HG03354 (cell line): Measurements from ENCODE around the gene XRCC4.
"Not testable (repeated sequence)": the region's sequence is repeated elsewhere in the genome, so short reads cannot be mapped to it uniquely, and the experiment has no call there.

ENCODE experiments used
- ATAC-seq: cut with Tn5 transposase; IDR thresholded peaks from one replicate; pipeline ENCODE4 v1.9.1; 2021; ENCODE audit warnings: mild to moderate bottlenecking; ENCODE audit not compliant: unreplicated experiment, poor library complexity, severe bottlenecking

XRCC4 gene

GRCh38 chr5:83076742-83077661, at the start of gene XRCC4, which contains the start of gene TMEM167A:
XRCC4 (plus strand) TSS chr5:83077547; CDS start chr5:83104920, 27,373 bp downstream.
TMEM167A (minus strand) TSS chr5:83077394; CDS start chr5:83077323, 71 bp downstream.
- ATAC-seq: peak; percentile 98

DNA sequence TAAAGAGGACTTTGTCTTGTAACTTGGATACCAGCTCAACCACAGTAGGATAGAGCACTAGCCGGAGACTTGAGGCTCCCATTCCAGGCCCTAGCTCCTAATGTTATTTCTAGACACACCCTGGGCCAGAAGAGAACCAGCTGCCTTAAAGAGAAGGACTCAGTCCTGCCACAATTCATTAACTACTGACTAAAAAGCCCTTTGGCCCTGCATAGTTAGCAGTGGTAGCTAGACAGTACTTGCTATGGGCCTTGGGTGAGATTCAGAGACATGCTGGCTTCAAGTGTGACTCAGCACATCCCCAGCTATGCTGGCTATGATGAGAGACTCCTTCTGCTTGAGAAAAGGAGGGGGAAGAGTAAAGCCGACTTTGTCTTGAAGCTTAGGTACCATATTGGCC, 47.4 kb upstream of the XRCC4 start:
- no peak for ATAC-seq

- ATAC-seq: no peak
These were observed 46.0 kb upstream of the XRCC4 start for GRCh38 chr5:83031381-83031780.

DNA sequence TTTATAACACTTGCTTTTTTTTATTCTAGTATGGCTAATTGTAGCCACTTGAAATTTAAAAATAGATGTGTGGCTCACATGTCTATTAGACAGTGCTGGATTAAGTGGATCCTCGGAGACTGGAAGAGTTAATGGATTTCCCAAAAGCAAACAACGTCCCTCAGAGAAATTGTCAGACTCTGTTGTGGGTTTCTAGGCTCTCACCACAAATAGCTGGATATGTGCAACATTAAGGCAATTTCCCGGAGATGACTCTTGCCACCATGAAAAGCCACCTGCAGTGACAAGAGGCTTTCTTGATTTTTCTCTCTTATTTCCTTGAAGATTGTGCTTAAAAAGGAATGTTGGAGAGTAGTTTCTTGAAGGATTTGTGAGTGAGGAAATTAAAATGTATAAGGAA, 43.3 kb upstream of the XRCC4 start:
- no peak for ATAC-seq

DNA sequence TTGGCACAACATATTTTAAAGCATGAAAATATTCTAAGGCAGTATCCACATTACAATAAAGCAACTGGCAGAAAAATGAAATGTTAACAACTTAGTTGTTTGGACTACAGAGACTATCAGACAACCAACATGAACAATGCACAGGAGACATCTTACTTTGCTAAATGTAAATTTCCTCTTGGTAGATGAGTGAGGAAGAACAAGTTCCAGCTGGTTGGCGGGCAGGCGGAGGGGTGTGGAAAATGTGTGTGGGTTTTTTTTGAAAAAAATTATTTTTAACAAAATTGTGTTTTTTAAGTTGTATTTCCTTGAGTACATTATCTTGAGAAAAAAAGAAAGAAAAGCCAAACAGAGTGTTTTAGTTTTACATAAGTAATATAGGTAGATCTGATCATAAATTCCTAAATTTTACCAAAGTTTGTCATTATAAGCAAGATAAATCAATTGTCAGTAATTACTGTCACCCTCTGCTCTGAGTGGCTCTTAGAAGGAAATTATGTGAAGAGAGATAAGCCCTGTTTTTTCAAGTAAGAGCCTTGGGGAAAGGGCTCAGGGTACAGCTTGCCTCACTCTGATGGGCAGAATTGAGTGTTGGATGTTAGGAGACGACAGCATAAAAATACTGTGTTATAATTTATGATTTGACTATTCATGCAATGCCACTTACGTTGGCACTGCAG, 42.7 kb upstream of the XRCC4 start:
- no peak for ATAC-seq

DNA sequence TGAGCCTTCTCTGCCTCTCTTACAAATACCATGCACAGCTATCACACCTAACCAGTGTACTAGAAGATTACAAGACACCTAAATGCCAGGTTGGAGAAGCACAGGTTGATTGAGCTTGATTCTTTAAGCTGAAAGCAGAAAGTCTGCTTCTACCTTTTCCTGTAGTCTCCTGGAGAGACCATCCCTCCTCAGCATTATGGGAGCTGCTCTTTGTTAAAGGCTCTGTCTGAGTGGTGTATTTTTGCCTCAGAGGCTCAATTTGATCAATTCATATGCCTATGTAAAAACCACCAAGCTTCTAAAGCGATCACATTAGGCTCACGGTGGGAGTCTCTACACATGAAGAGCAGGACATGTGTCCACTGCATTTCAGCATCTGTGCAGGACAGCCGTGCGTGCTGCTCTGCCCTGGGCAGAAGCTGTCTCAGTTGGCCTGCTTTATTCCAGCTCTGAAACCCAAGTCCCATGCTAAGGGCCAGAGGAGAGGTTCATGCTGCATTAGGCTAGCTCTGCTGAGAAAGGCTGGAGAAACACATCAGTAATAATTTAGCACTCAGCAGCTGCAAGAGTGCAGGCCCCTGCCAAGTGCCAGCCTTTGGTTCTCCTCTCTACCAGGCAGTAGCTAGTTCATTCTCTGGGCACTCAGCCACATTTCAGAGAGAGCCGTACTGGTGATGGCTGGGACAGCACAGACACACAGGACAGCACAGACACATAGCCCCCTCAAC, 41.8 kb upstream of the XRCC4 start:
- ATAC-seq: no peak

GRCh38 chr5:83036991-83037575, 40.3 kb upstream of the XRCC4 start:
- no peak for ATAC-seq

GRCh38 chr5:83038924-83039323, 38.4 kb upstream of the XRCC4 start:
- ATAC-seq: no peak

DNA sequence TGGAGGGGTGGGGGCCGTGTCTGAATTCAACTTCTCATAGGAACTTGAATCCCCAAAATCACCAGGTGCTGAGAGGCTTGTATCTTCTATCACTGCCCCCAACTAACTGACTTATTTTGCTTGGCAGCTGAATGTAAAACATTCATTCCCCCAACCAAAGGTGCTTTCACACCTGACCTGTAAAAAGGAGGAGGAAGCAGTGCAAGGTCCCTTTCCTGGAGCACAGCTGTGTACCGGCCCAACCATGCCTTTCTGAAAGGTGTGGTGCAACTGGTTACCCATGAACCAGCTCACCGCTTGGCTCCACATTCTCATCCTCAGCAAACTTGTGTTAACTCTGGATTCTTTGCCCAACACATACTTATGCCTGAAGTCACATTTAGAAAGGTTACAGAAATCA, 34.8 kb upstream of the XRCC4 start:
- no peak for ATAC-seq

DNA sequence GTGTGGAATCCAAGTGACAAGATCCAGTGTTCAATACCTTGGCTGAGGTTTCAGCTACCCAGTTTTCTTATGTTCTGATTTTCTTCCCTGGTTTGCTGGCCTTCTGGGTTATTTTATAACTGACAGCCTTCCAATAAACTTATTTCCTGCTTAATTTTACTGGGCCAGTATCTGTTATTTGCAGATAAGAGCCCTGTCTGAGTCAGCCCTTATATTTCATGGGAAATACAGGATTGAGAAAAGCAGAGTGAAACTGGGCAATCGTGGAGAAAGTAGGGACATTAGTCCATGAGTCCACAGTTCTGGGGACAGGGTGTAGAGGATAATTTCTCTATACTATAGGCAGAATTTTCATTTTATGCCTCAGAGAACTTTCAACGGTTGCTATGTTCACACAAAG, 32.4 kb upstream of the XRCC4 start:
- no peak for ATAC-seq

DNA sequence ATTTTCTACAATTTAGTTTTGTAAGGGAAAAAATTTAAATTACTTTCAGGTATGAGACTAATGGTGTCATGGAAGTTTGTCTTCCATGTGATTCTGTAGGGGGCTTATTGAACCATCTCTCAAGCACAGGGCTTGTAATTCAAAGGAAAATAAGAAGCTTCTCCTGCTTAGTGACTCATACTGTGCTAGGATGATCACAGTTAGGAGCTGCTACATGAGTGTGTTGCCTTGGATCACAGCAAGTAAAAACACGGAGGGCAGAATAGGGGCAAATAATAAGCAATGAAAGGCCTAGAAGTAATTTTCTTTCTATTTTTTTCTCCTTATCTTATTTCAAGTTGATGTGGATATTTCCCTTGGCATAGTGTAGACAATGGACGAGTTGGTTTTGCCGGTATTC, 29.1 kb upstream of the XRCC4 start:
- no peak for ATAC-seq

DNA sequence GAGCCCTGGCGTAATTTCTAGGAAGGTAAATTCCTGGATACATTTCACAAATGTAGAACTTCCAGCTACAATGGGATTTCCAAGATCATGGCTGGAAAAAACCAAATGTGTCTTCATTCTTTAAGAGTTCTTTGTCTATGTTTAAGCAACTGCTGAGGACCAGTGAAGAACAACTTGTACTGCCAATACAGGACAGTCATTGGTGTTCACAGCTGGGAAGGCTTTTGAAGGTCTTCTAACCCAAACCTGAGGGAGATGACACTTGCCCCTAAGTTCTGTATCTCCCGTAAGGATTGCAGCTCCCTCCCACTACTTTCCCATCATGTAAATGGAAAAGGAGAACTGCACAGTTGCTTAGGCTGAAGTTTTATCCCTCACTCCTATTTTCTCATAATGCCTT, 28.5 kb upstream of the XRCC4 start:
- no peak for ATAC-seq

DNA sequence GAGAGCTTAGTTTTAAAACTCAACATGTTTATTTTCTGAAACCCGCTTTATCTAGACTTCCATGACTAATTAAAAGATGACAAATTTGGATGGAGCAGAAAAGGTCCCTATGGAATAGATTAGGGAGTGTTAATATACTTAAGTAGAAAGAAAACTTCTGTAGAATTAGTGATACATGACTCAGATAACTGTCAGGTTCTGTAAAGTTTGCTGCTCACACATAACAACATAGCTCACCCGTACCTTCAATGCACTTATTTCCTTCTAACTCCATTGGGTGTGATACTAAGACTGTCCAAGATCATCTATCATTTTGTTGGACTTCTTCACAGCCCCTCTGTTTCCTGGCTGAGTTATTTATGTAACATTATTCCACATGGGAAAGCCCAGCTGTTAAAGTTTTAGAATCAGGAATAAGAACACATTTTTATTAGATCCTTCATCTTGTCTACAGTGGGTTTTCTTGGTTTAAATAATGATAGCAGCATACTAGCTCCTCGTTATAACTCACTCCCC, 27.9 kb upstream of the XRCC4 start:
- no peak for ATAC-seq

DNA sequence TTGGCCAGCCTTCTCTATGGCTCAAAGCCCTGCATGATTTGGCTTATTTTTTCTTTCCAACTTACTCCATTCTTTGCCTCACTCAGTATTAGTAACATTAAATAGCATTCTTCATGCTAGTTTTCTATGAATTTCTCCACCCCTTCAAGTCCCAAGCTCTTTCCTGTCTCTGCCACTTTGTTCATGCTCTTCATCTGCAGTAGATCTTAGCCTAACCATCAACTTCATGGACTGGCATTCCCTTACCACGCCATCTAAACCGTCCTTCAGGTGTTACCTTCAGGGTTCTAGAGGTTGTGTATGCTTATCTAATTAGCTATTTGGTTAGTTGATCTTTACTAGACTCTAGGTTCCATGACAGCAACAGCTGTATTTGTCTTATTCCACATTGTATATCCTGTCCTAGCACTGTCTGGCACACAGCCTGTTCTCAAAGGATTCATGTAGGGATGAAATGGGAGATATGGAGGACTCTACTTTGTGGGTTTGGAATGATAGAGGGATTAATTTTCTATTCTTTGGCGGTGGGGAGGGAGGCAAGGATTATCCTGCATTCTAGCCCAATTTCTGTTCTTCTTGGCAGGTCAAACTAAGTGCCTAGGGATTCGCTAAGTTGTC, 26.5 kb upstream of the XRCC4 start:
- no peak for ATAC-seq

DNA sequence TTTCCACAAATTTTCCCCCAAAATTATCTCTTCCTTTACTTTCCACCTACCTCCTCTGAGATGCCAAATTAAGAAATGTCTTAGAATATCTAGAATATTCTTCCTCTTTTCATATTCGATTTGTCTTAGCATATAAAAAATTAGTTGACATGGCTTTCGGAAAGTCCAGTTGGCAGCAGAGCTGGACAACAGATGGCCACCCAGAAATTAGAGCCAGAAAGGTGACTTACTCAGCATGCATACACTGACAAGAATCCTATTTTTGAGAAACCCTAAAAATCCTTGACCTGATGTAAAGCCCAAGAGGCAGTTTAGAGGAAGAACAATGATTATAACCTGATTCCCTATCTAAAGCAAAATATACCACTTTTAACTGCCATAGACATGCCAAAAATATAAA, 22.2 kb upstream of the XRCC4 start:
- ATAC-seq: no peak

GRCh38 chr5:83058726-83059125, 18.6 kb upstream of the XRCC4 start:
- ATAC-seq: no peak

GRCh38 chr5:83059341-83059740, 18.0 kb upstream of the XRCC4 start:
- no peak for ATAC-seq

GRCh38 chr5:83066548-83067110, 10.7 kb upstream of the XRCC4 start:
- ATAC-seq: no peak

DNA sequence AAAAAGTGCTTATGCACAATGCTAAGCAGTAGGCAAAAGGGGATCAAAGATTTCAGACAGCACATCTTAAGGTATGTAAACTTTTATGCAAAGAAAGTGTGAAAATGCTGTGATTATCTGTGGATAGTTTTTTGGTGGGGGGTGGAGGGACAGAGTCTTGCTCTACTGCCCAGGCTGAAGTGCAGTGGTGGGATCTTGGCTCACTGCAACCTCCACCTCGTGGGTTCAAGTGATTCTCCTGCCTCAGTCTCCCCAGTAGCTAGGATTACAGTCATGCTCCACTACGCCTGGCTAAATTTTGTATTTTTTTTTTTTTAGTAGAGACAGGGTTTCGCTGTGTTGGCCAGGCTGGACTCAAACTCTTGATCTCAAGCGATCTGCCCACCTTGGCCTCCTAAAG, 10.0 kb upstream of the XRCC4 start:
- not testable (repeated sequence) for ATAC-seq
